GM19463 (cell line): ENCODE measurements around the gene SWSAP1.
A peak's percentile ranks its signal among the peaks of the same experiment; 100 is the strongest.
"Not testable (repeated sequence)": the region's sequence is repeated elsewhere in the genome, so short reads cannot be mapped to it uniquely, and the experiment has no call there.

Experiments
- ATAC-seq: cut with Tn5 transposase; IDR thresholded peaks from one replicate; pipeline ENCODE4 v1.9.1; 2021; ENCODE audit warnings: mild to moderate bottlenecking, moderate library complexity; ENCODE audit not compliant: unreplicated experiment

The SWSAP1 gene, protein sequence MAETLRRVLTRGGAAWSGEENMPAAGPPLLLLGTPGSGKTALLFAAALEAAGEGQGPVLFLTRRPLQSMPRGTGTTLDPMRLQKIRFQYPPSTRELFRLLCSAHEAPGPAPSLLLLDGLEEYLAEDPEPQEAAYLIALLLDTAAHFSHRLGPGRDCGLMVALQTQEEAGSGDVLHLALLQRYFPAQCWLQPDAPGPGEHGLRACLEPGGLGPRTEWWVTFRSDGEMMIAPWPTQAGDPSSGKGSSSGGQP

DNA sequence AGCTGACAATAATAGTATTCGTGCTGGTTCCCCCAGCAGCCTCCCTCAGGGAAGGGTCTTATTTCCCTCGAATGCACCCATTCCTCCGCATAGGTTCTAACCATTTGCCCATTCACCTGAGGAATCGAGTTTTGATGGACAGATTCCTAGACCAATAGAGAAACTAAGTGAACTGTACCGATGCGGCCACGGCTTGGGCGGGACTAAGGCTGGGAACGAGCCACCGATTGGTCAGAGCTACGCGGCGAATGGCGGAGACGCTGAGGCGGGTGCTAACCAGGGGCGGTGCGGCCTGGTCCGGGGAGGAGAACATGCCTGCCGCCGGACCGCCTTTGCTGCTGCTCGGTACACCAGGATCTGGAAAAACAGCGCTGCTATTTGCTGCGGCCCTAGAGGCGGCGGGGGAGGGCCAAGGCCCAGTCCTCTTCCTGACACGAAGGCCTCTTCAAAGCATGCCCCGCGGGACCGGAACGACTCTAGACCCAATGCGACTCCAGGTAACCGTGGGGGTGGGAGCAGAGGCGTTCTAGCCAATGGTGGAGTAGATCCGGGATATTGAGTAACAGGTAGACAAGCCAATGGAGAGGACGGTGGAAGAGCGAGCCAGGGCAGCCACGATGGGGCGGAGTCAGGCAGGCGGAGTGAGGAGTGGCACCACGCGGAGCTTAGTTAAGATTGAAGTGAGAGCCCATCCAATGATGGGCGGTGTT lies at the start of gene SWSAP1:
Gene SWSAP1, plus strand, starts transcription at position 234 of the 710 bp plus-strand sequence. Its CDS starts 15 bp downstream, at position 249.
- ATAC-seq: peak; percentile 84

- ATAC-seq: no peak
Measured at GRCh38 chr19:11324748-11325389, 49.6 kb upstream of the SWSAP1 start.

- ATAC-seq: no peak
Measured at GRCh38 chr19:11325544-11325943, 48.9 kb upstream of the SWSAP1 start.

DNA sequence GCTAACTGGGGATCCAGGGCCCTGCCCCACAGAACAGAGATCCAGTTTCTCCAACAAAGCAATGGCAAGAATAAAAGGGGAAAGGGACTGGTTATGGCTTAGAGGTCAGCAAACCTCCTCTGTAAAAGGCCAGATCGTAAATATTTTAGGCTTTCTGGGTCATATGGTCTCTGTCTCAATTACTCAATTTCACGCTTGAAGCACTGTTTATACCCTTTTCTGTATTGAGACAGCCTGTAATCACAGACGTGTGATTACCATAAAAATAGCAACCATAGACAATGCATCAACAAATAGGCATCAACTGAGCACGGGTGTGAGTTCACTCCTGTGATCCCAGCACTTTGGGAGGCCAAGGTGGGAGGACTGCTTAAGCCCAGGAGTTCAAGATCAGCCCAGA lies 44.3 kb upstream of the SWSAP1 start:
- no peak for ATAC-seq

DNA sequence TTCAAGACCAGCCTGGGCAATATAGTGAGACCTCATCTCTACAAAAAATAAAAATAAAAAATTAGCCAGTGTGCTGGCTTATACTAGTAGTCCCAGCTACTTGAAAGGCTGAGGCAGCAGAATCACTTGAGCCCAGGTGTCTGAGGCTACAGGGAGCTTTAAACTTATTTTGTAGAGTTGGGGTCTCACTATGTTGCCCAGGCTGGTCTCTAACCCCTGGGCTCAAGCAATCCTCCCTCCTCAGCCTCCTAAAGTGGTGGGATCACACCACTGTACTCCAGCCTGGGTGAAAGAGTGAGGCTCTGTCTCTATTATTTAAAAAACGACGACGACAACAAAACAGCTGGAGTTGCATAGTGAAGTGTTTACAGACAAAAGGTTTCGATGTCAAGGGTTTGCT lies 43.0 kb upstream of the SWSAP1 start:
- ATAC-seq: no peak

DNA sequence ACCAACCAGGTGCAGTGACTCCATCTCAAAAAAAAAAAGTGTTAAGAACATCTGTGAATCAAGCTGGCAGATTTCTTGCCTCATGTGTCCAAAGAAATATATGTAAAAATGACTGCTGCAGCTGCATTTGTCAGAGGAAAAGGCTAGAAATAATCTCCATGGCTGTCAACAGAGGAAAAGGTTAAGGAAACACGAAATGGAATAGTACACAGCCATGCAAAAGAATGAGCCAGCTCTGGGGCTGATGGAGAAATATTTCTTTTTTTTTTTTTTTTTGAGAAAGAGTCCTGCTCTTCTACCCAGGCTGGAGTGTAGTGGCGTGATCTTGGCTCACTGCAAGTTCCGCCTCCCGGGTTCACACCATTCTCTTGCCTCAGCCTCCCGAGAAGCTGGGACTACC lies 41.6 kb upstream of the SWSAP1 start:
- no peak for ATAC-seq

- not testable (repeated sequence) for ATAC-seq
Measured at GRCh38 chr19:11333838-11334237, 40.6 kb upstream of the SWSAP1 start.

DNA sequence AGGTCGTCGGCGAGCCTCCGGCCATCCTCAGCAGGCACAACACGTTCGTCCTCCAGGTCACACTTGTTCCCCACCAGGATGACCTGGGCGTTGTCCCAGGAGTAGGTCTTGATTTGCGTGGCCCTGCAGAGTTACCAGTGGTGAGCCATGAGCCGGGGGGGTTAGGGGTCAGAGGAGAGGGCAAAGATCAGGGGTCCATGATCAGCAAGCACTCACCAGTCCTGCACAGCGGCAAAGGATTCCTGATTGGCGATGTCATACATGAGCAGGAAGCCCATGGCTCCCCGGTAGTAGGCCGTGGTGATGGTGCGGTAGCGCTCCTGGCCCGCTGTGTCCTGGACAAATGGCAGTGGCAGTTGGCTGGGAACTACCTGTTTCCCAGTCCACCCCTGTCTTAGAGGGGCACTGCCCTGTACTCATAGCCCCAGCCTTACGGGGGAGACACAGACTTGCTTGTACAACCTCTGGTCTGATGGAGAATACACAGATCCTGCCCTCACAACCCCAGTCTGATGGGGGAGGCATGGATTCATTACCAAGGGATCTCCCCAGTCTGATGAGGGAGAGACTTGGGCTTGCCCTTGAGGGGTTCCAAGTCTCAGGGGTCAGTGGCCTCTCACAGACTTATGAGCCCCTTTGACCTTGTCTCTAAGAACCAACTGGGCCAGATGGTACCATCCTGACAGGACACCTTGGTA lies 38.9 kb upstream of the SWSAP1 start:
- no peak for ATAC-seq

DNA sequence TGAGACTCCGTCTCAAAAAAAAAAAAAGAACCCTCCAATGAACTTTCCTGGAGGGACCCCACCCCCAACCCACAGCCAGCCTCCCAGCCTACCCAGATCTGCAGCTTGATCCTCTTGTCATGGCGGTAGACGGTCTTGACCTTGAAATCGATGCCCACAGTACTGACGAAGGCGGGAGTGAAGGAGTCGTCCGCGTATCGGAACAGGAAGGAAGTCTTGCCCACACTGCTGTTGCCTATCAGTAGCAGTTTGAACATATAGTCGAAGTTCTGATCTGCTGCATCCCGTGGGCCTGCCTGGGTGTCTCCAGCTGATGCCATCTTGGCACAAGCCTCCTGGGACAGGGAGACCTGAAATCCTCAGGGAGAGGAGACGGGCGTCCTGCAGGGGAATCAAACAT lies 37.4 kb upstream of the SWSAP1 start:
- no peak for ATAC-seq

GRCh38 chr19:11338121-11338520 lies 36.3 kb upstream of the SWSAP1 start:
- ATAC-seq: no peak

DNA sequence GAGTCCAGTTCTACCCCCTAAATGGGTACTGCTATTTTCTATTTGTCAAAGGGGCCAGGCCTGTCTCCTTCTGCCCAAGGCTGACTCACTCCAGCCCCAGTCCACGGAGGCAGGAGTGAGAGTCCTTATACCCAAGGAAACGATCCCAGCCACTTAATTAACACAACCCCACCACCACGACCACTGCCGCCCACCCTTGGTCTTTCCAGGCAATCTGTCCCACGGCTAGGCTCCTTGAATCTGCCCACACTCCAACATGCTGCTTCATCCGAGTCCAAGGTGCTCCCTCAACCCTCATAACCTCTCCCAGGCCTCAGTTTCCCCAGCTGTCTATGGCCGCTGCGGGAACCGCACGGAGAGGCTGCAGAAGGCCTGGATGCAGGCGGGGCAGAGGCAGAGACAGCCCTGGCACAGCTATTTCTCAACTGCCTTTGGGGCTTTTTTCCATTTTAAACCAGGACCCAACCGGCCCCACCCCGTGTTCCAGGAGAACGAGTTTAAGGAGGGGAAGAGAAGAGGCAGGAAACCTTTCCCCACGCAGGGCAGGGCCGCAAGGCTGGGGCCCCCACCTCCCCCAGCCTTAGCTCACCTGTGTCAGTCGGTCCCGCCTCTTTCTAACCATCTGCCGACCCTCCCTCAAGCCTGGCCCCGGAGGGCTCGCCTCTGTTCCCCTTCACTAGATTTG lies 35.8 kb upstream of the SWSAP1 start:
- ATAC-seq: no peak

DNA sequence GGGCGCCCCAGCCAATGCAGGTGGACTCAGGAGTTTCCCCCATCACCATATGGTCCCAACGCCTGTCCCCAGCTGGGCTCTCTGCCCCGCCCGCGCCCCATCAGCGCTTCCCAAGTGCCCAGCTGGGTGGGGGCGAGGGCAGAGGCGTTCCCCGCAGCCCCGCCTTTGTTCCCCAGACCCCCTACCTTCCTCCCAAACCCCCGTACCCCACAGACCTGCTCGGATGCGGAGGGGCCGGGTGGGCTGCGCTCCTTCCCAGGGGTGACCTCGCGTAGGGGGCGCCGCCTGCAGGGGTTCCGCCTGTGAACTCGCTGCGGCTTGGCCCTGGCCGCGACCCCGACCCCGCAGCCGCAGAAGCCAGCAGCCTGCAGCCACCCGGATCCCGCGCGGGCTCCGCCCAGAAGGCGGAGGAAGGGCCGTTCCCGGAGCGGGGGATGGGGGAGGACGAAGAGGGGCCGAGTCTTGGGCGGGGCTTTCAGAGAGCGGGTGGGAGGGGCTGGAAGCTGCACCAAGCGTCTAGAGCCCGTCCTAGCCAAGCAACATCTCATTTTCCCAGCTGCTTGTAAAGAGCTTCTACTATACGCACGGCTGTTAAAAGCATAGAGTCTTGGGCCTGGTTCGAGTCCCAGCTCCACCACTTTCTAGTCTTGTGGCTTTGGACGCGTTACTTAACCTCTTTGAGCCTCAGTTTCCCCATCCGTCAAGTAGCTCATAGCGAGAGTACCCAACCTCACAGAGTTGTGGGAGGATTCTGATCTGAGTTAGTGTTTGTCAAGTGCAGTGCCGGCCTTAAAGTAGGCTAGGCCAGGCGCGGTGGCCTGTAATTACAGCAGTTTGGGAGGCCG lies 35.0 kb upstream of the SWSAP1 start, which contains the start of gene RAB3D:
Gene RAB3D, minus strand, starts transcription at position 404 of the 845 bp plus-strand sequence. CDS start 2,258 bp downstream, outside the sequence.
- peak; percentile 71 for ATAC-seq

GRCh38 chr19:11340099-11340467 lies 34.4 kb upstream of the SWSAP1 start:
- ATAC-seq: not testable (repeated sequence)

DNA sequence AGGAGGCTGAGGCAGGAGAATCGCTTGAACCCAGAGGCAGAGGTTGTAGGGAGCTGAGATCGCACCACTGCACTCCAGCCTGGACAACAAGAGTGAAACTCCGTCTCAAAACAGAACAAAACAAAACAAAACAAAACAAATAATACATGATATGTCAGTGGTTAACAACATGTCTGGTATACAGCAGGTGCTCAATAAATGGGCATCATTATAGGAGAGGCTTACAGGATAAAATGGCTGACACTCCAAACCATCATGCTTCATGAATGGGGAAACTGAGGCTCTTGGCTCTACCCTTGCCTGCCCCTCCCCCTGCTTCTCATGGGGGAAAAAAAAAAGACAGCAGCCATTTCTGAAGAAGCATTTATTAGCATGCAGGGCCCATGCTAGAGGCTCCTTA lies 32.0 kb upstream of the SWSAP1 start:
- ATAC-seq: no peak

DNA sequence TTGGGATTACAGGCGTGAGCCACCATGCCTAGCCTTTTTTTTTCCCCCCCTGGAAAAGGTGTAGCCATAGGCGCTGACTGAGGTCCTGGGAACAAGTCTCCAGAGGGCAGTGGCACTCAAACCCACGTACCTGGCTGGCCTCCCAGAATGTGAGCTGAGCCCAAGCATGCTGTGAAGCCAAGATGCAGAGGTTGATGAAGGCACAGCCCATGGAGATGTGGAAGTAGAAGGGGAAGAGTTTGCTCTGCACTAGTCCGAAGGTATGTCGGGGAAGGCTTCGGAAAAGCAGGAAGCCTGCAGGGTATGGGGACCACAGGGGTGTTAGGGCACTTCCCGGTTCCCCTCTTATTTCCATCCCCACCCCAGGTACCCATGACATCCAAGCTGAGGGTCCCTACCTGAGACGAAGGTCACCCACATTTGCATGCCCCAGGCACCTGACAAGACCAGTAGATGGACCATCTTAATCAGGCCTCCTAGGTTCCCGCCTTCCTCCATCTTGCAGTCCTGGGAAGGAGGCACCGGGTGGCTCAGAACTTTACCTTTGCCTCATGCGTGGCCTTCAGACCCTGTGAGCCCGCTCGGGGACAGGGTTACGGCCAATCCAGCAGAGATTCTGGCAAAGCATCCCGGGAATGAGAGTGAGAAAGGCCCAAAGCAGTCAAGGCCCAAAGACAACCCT lies 29.2 kb upstream of the SWSAP1 start:
- no peak for ATAC-seq

DNA sequence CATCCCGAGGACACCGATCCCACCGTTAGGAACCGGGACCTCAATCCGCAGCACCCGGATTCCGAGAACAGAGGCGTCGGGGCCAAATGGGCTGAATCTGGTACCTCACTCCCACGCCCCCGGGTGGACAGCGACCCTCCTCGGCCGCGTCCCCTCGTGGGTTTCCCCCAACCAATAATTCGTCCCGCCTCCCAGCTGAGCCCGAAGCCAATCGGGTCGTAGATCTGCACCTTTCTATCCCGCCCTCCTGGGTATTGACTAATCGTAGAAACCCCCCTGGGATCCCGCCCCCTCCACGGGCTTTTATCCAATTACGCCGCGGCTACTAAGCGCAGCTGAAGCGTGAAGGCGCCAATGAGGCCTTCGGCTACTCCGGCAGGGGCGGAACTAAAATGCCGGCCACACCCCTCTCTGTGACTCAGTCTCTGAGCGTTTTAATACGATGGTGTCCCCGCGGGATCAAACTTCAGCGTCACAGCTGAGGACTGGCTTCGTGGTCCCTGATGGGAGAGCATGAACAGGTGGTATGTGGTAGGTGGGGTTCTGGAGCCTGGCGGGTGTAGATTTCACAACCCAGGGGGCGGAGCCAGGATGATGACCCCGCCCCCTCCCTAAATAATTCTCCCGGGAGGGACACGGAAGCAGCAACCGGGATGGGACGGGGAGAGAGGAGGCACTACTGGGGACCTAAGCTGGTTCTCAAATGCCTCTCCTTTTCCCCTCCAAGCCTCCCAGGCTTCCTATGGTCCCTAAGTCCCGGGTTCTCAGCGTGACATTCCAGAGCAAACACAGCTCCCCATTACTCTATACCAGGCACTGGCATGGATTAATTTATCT lies 28.1 kb upstream of the SWSAP1 start, which contains the start of the genes CCDC159 and TMEM205:
Gene CCDC159, plus strand, starts transcription at position 416 of the 837 bp plus-strand sequence. Its CDS starts 88 bp downstream, at position 504.
Gene TMEM205, minus strand, starts transcription at position 165 of the 837 bp plus-strand sequence. CDS start 649 bp downstream, outside the sequence.
- ATAC-seq: peak; percentile 93

- no peak for ATAC-seq
Measured at GRCh38 chr19:11347546-11348039, 26.9 kb upstream of the SWSAP1 start.

- no peak for ATAC-seq
Measured at GRCh38 chr19:11349171-11349570, 25.3 kb upstream of the SWSAP1 start.
